ENCODE measurements around the gene RPA3. TPM values are rescaled to one million over a fixed set of nuclear protein-coding genes. Genes with fewer than 3 reads are reported as not detected.
"Not testable (repeated sequence)": the region's sequence is repeated elsewhere in the genome, so short reads cannot be mapped to it uniquely, and the experiment has no call there.

Gene RPA3
- polyA plus RNA-seq, 2 donors: 16.4 to 28.1 TPM

DNA sequence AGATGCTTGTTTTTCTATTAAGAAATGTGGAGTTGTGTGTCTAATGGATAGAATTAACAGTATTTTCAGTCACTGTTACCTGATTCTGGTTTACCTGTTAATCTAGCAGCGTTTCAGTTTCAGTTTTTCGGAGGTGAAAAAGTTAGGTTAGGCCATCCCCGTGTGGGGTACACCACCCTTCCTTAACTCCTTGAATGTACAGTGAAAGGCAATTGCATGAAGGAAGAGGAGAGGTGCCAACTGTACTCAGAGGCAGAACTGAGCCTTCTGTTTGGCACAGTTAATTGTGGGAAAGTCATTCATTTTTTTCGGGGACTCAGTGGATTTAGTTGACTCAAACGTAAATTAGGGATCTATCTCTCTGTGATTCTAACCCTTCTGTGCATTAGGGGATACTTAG lies 35.5 kb downstream of the RPA3 start:
- Histone ChIP-seq H3K4me1 (ENCODE audit: control insufficient read depth in 2 of 2, insufficient read depth in 2 of 2, low read length in 1 of 2) (no peaks in the 10 kb centered on the region), H3K27me3 (ENCODE audit: control insufficient read depth in 1 of 2, insufficient read depth in 2 of 2, low read length in 2 of 2) (no peaks in the 10 kb centered on the region), H3K27ac (ENCODE audit: low read depth in 2 of 2, low read length in 1 of 2) (no peak overlapping the region), H3K9me3 (ENCODE audit: control insufficient read depth in 2 of 2, insufficient read depth in 1 of 2, low read depth in 1 of 2, low read length in 1 of 2) (no peaks in the 10 kb centered on the region), H3K4me3 (ENCODE audit: low read depth in 1 of 2, low read length in 2 of 2) (no peak overlapping the region), H3K36me3 (ENCODE audit: control insufficient read depth in 2 of 2, insufficient read depth in 2 of 2, low read length in 1 of 2) (no peaks in the 10 kb centered on the region)
- WGBS, 2 donors: 44 to 52% methylated on average over 5 of the region's 5 CpGs

DNA sequence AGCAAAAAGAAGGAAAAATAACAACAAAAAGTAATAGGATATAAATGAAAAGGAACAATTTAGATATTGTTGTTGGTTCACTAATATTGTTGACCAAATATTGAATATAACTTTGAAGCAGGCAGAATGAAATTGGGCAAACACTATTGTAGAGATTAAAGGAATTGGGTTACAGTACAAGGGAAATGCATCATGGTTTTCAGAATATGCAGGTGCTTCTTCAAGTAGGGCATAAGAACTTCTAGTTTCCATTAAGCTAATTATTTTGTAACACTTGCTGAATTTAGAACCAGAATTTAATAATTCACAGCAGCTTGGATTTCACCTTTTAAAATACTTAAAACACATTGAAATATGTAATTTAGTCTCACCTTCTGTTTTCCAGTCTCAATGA lies 36.5 kb downstream of the RPA3 start:
- Histone ChIP-seq H3K27ac (ENCODE audit: low read depth in 2 of 2, low read length in 1 of 2) (no peak overlapping the region), H3K9me3 (ENCODE audit: control insufficient read depth in 2 of 2, insufficient read depth in 1 of 2, low read depth in 1 of 2, low read length in 1 of 2) (no peaks in the 10 kb centered on the region), H3K36me3 (ENCODE audit: control insufficient read depth in 2 of 2, insufficient read depth in 2 of 2, low read length in 1 of 2) (no peaks in the 10 kb centered on the region), H3K4me3 (ENCODE audit: low read depth in 1 of 2, low read length in 2 of 2) (no peak overlapping the region), H3K4me1 (ENCODE audit: control insufficient read depth in 2 of 2, insufficient read depth in 2 of 2, low read length in 1 of 2) (no peaks in the 10 kb centered on the region), H3K27me3 (ENCODE audit: control insufficient read depth in 1 of 2, insufficient read depth in 2 of 2, low read length in 2 of 2) (no peaks in the 10 kb centered on the region)

DNA sequence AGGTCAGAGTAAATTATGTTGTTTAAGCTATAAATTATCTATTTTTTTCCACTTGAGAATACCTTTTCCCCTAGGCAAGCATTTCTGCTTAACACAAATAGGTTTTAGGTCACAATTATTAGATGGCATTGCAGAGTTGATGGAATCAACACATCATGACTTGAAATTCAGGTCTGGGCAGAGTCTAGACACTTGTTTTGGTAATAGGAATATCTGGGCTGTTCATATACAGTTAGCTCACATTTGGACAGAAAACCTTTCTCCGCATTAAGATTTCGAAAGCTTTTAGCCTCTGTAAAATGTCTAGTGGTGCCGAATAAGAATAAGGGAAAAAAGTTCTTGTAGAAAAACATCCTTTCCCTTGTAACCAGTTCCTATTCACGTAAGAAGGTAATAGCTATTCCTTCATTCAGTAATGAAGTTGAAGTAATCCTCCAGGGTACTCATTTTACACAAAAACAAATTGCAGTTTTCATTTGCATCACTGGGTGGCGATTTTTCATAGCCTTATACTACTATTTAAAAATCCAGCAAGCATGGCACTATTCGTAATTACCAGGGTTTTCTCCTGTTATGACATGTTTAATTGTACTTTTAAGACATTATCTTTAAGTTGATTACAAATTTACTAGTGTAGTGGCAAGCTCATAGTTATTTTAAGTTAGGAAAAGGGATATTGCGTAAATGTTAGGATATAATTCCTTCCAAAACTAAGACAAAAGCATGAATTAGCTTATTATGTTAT lies 37.0 kb downstream of the RPA3 start:
- H3K36me3 ChIP-seq (ENCODE audit: control insufficient read depth in 2 of 2, insufficient read depth in 2 of 2, low read length in 1 of 2): no peaks in the 10 kb centered on the region
- H3K4me1 ChIP-seq (ENCODE audit: control insufficient read depth in 2 of 2, insufficient read depth in 2 of 2, low read length in 1 of 2): no peaks in the 10 kb centered on the region
- no peaks in the 10 kb centered on the region for H3K27me3 ChIP-seq (ENCODE audit: control insufficient read depth in 1 of 2, insufficient read depth in 2 of 2, low read length in 2 of 2)
- no peaks in the 10 kb centered on the region for H3K9me3 ChIP-seq (ENCODE audit: control insufficient read depth in 2 of 2, insufficient read depth in 1 of 2, low read depth in 1 of 2, low read length in 1 of 2)
- no peak overlapping the region for H3K27ac ChIP-seq (ENCODE audit: low read depth in 2 of 2, low read length in 1 of 2)
- H3K4me3 ChIP-seq (ENCODE audit: low read depth in 1 of 2, low read length in 2 of 2): peak overlapping the region in 1 of 2 donors; percentile 30
- 24% methylated on average over 7 of the region's 7 CpGs for WGBS, 2 donors

DNA sequence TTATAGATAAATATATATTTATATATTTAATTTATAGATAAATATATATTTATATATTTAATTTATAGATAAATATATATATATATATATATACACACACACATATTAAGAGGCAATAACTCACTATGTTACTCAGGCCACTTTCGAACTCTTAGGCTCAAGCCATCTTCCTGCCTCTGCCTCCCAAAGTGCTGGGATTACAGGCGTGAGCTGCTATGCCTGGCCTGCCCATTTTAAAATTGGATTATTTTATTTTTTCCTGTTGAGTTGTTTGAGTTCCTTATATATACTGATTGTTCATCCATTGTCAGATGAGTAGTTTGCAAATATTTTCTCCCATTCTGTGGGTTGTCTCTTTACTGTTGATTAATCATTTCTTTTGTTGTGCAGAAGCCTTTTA lies 38.8 kb downstream of the RPA3 start:
- not testable (repeated sequence) for H3K9me3 ChIP-seq (ENCODE audit: control insufficient read depth in 2 of 2, insufficient read depth in 1 of 2, low read depth in 1 of 2, low read length in 1 of 2); H3K27ac ChIP-seq (ENCODE audit: low read depth in 2 of 2, low read length in 1 of 2); H3K27me3 ChIP-seq (ENCODE audit: control insufficient read depth in 1 of 2, insufficient read depth in 2 of 2, low read length in 2 of 2); H3K4me1 ChIP-seq (ENCODE audit: control insufficient read depth in 2 of 2, insufficient read depth in 2 of 2, low read length in 1 of 2); H3K36me3 ChIP-seq (ENCODE audit: control insufficient read depth in 2 of 2, insufficient read depth in 2 of 2, low read length in 1 of 2); H3K4me3 ChIP-seq (ENCODE audit: low read depth in 1 of 2, low read length in 2 of 2)
- 98% methylated on average over 2 of the region's 2 CpGs for WGBS, 2 donors

DNA sequence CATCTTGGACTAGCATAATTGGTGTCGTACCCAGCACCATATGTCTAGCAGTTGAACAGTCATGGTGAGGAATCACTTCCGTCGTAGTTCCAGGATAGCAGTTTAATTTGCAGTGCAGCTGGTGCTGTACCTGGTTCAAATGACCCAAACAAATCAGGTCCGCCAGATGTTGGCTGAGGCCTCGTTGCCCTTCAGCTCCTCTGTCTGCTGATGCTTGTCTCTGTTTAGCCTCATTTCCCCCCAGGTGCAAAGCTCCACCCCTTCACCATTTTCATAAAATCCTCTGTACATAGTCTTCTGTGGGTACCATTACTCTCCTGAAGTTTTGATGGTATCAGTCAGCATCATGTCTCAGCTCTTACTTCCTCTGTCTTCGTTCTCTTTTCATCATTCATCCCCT lies 42.7 kb downstream of the RPA3 start:
- H3K4me1 ChIP-seq (ENCODE audit: control insufficient read depth in 2 of 2, insufficient read depth in 2 of 2, low read length in 1 of 2): no peaks in the 10 kb centered on the region
- no peak overlapping the region for H3K4me3 ChIP-seq (ENCODE audit: low read depth in 1 of 2, low read length in 2 of 2)
- H3K27me3 ChIP-seq (ENCODE audit: control insufficient read depth in 1 of 2, insufficient read depth in 2 of 2, low read length in 2 of 2): no peaks in the 10 kb centered on the region
- H3K27ac ChIP-seq (ENCODE audit: low read depth in 2 of 2, low read length in 1 of 2): no peak overlapping the region
- no peaks in the 10 kb centered on the region for H3K9me3 ChIP-seq (ENCODE audit: control insufficient read depth in 2 of 2, insufficient read depth in 1 of 2, low read depth in 1 of 2, low read length in 1 of 2)
- 80 to 82% methylated on average over 6 of the region's 6 CpGs for WGBS, 2 donors
- H3K36me3 ChIP-seq (ENCODE audit: control insufficient read depth in 2 of 2, insufficient read depth in 2 of 2, low read length in 1 of 2): peaks cover 0 to 4% of the 10 kb centered on the region in 2 donors

DNA sequence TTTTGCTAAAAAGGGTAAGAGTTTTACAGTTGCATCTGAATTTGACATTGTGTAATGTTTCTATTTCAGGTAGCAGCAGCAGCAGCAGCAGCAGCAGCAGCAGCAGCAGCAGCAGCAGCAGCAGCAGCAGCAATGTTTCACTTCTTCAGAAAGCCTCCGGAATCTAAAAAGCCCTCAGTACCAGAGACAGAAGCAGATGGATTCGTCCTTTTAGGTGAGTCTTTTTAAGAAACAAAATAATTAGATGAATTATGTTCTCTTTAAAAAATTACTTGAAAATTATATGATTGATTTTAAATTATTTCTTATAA lies 45.2 kb downstream of the RPA3 start:
- H3K36me3 ChIP-seq (ENCODE audit: control insufficient read depth in 2 of 2, insufficient read depth in 2 of 2, low read length in 1 of 2): peaks cover 0 to 4% of the 10 kb centered on the region in 2 donors
- H3K4me1 ChIP-seq (ENCODE audit: control insufficient read depth in 2 of 2, insufficient read depth in 2 of 2, low read length in 1 of 2): no peaks in the 10 kb centered on the region
- no peak overlapping the region for H3K4me3 ChIP-seq (ENCODE audit: low read depth in 1 of 2, low read length in 2 of 2)
- H3K27me3 ChIP-seq (ENCODE audit: control insufficient read depth in 1 of 2, insufficient read depth in 2 of 2, low read length in 2 of 2): no peaks in the 10 kb centered on the region
- H3K9me3 ChIP-seq (ENCODE audit: control insufficient read depth in 2 of 2, insufficient read depth in 1 of 2, low read depth in 1 of 2, low read length in 1 of 2): no peaks in the 10 kb centered on the region
- no peak overlapping the region for H3K27ac ChIP-seq (ENCODE audit: low read depth in 2 of 2, low read length in 1 of 2)
- 81 to 86% methylated on average over 2 of the region's 2 CpGs for WGBS, 2 donors

DNA sequence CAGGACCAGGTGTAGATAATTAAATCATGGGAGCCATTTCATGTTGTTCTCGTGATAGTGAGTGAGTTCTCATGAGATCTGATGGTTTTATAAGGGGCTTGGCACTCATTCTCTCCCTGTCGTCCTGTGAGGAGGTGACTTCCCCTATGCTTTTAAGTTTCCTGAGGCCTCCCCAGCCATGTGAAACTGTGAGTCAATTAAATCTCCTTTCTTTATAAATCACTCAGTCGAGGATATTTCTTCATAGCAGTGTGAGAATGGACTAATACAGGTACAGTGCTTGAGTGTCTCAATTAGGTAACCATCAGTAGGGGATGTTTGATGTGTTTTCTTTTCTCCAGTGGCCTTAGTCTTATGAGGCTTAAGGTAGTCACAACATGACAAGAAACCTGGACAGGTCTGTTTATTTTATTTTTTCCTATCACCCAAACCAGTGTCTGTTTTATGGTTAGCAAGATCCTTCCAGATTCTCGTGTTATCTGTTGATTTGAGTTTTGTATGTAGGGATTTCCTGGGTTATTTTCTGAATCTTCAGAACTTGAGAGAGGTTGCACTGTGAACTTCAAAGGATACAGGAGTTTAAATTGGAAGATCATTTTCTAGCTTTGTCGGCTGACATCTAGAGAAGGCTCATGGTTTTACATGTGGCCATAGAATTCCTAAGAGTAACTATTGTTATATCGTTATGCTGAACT lies 45.7 kb downstream of the RPA3 start:
- no peak overlapping the region for H3K27ac ChIP-seq (ENCODE audit: low read depth in 2 of 2, low read length in 1 of 2)
- no peaks in the 10 kb centered on the region for H3K9me3 ChIP-seq (ENCODE audit: control insufficient read depth in 2 of 2, insufficient read depth in 1 of 2, low read depth in 1 of 2, low read length in 1 of 2)
- no peaks in the 10 kb centered on the region for H3K4me1 ChIP-seq (ENCODE audit: control insufficient read depth in 2 of 2, insufficient read depth in 2 of 2, low read length in 1 of 2)
- H3K4me3 ChIP-seq (ENCODE audit: low read depth in 1 of 2, low read length in 2 of 2): no peak overlapping the region
- no peaks in the 10 kb centered on the region for H3K27me3 ChIP-seq (ENCODE audit: control insufficient read depth in 1 of 2, insufficient read depth in 2 of 2, low read length in 2 of 2)
- H3K36me3 ChIP-seq (ENCODE audit: control insufficient read depth in 2 of 2, insufficient read depth in 2 of 2, low read length in 1 of 2): peaks cover 0 to 4% of the 10 kb centered on the region in 2 donors
- 76 to 82% methylated on average over 6 of the region's 6 CpGs for WGBS, 2 donors

DNA sequence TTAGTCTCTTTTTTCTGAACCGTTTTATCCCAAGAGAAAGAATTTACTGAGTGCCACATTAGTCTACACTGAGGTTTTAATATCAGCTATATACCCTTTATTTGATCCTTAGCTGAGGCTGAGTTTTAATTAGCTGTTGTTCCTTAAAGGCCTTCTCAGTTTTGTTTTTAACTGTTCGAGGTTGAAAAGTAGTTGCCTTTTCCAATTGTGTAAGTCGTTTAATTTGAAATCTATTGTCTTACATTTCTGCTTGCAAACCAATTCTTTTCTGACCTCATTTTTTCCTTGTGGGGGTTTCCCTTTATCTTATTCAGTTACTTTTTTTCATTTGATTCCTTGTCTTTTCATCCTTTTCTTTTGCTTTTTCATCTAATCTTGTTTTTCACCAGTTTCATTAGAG lies 47.0 kb downstream of the RPA3 start:
- H3K27ac ChIP-seq (ENCODE audit: low read depth in 2 of 2, low read length in 1 of 2): no peak overlapping the region
- H3K4me3 ChIP-seq (ENCODE audit: low read depth in 1 of 2, low read length in 2 of 2): no peak overlapping the region
- WGBS, 2 donors: 64 to 70% methylated on average over 3 of the region's 3 CpGs
- H3K36me3 ChIP-seq (ENCODE audit: control insufficient read depth in 2 of 2, insufficient read depth in 2 of 2, low read length in 1 of 2): peaks cover 0 to 4% of the 10 kb centered on the region in 2 donors
- H3K4me1 ChIP-seq (ENCODE audit: control insufficient read depth in 2 of 2, insufficient read depth in 2 of 2, low read length in 1 of 2): no peaks in the 10 kb centered on the region
- H3K9me3 ChIP-seq (ENCODE audit: control insufficient read depth in 2 of 2, insufficient read depth in 1 of 2, low read depth in 1 of 2, low read length in 1 of 2): no peaks in the 10 kb centered on the region
- no peaks in the 10 kb centered on the region for H3K27me3 ChIP-seq (ENCODE audit: control insufficient read depth in 1 of 2, insufficient read depth in 2 of 2, low read length in 2 of 2)

DNA sequence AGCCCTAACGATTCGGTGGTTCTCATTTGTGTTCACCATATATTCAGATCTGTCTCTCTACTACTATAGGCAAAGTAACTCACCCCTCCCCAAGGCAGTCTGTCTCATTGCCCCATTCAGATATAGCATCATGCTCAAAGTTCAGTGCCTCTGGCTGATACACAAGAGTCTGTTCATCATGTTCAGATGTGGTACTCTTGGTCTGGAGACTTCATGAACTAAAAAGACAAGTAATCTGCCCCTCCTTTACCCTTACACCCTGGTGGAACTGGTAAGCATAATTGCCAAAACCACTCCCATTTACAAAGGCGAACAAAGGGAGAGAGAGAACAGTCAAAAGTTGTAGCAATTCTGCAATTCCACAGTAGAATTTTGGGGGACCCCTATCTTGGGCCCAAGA lies 47.9 kb downstream of the RPA3 start:
- Histone ChIP-seq H3K4me1 (ENCODE audit: control insufficient read depth in 2 of 2, insufficient read depth in 2 of 2, low read length in 1 of 2) (no peaks in the 10 kb centered on the region), H3K9me3 (ENCODE audit: control insufficient read depth in 2 of 2, insufficient read depth in 1 of 2, low read depth in 1 of 2, low read length in 1 of 2) (no peaks in the 10 kb centered on the region), H3K27me3 (ENCODE audit: control insufficient read depth in 1 of 2, insufficient read depth in 2 of 2, low read length in 2 of 2) (no peaks in the 10 kb centered on the region), H3K27ac (ENCODE audit: low read depth in 2 of 2, low read length in 1 of 2) (no peak overlapping the region), H3K4me3 (ENCODE audit: low read depth in 1 of 2, low read length in 2 of 2) (no peak overlapping the region), H3K36me3 (ENCODE audit: control insufficient read depth in 2 of 2, insufficient read depth in 2 of 2, low read length in 1 of 2) (peaks cover 0 to under 1% of the 10 kb centered on the region in 2 donors)
- WGBS, 2 donors: 94 to 99% methylated on average over 3 of the region's 3 CpGs

DNA sequence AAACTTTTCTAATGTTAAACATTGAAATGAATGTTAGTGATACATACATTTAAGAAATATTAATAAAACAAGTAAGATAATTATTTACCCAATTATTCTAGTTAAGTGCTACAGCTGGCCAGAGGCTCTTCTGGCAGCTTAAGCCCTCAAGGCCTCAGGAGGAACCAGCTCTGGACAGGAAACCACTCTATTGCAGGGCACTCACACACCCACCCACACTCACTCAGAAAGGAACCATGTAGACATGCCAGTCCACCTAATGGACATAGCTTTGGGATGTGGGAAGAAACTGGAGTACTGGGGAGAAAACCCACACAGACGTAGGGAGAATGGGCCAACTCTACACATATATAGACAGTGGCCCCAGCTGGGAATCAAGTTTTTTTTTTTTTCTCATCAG lies 49.7 kb downstream of the RPA3 start:
- no peaks in the 10 kb centered on the region for H3K9me3 ChIP-seq (ENCODE audit: control insufficient read depth in 2 of 2, insufficient read depth in 1 of 2, low read depth in 1 of 2, low read length in 1 of 2)
- no peaks in the 10 kb centered on the region for H3K36me3 ChIP-seq (ENCODE audit: control insufficient read depth in 2 of 2, insufficient read depth in 2 of 2, low read length in 1 of 2)
- WGBS, 2 donors: 98 to 100% methylated on average over 1 of the region's 1 CpG
- no peaks in the 10 kb centered on the region for H3K4me1 ChIP-seq (ENCODE audit: control insufficient read depth in 2 of 2, insufficient read depth in 2 of 2, low read length in 1 of 2)
- H3K27ac ChIP-seq (ENCODE audit: low read depth in 2 of 2, low read length in 1 of 2): no peak overlapping the region
- H3K4me3 ChIP-seq (ENCODE audit: low read depth in 1 of 2, low read length in 2 of 2): no peak overlapping the region
- H3K27me3 ChIP-seq (ENCODE audit: control insufficient read depth in 1 of 2, insufficient read depth in 2 of 2, low read length in 2 of 2): no peaks in the 10 kb centered on the region
